ENCODE results near the gene LYAR. TPM values are rescaled to one million over a fixed set of nuclear protein-coding genes. Genes with fewer than 3 reads are reported as not detected.

LYAR gene
- total and polyA plus RNA-seq, 2 of the 13 experiments (the other 11 are each of a cell fraction or from before 2014, with no cell fraction given): 7.8 to 94.2 TPM

DNA sequence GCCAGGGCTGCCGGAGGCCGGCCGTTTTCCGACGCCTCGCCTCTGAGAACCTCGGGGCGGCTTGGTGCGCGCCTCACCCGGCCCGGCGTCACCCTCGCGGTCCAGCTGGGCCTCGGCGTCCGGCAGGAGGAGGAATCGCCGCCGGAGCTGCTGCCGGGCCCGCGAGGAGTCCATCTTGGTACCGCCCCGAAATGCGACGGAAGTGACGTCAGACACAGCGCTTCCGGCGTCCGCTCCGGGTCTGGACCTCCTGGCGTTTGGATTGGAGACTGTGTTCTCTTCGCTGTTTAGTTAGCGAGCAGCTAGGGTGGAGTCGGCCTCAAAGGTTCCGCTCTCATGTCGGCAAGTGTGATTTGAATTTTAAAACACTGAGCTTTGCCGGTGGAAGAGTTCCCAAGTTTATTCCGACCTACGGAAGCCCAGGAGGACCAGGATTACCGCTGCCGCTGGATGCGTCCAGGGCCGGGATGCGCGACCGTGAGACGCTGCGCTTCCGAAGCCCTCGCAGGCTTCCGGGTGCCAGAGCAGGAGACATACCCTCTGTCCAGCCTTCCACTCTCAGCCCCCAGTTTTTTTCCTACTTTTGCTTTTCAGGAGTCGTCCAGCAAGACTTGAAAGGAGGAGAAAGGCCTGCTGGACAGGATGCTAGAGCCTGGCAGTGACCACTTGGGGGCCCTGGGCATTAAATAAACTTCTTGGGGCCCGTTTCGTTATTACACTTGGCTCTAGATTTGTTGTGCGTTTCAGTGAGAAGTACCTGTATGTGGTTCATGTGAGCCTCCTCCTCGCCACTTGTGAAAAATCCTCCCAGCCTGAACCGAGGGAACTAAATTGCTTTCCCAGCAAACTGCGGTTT, 41.7 kb downstream of the LYAR start, which contains the start of gene TMEM128 (continued):
- peak; percentile 96 for TF ChIP-seq CREM (IDR thresholded peaks at IDR 0.05)
- TF ChIP-seq CREM (CRISPR knock-in tag; IDR thresholded peaks at IDR 0.05): peak; percentile 63
- no peak for TF ChIP-seq DNMT1 (CRISPR knock-in tag; IDR thresholded peaks at IDR 0.05)
- TF ChIP-seq RFX5 (IDR thresholded peaks at IDR 0.05; ENCODE audit: low read depth, low read length): peak; percentile 41; the same call in 1 of the 2 replicates
- TF ChIP-seq SCMH1 (CRISPR knock-in tag; IDR thresholded peaks at IDR 0.05; ENCODE audit: borderline replicate concordance): no peak
- no peak for TF ChIP-seq ZNF841 (CRISPR knock-in tag; IDR thresholded peaks at IDR 0.05; ENCODE audit: borderline replicate concordance)
- no peak for TF ChIP-seq DBP (CRISPR knock-in tag; IDR thresholded peaks at IDR 0.05; ENCODE audit: not compliant biosample characterization)
- no peak; the same call in 1 of the 2 replicates for TF ChIP-seq FOXO1 (CRISPR knock-in tag; IDR thresholded peaks at IDR 0.05)
- no peak for TF ChIP-seq ZNF180 (CRISPR knock-in tag; IDR thresholded peaks at IDR 0.05; ENCODE audit: borderline replicate concordance, low read depth)
- TF ChIP-seq ZBTB3 (CRISPR knock-in tag; IDR thresholded peaks at IDR 0.05; ENCODE audit: borderline replicate concordance, low read depth): no peak
- TF ChIP-seq ARHGAP35 (CRISPR knock-in tag; IDR thresholded peaks at IDR 0.05; ENCODE audit: borderline replicate concordance): peak; percentile 88; the same call in 1 of the 2 replicates
- TF ChIP-seq CREBL2 (CRISPR knock-in tag; IDR thresholded peaks at IDR 0.05; ENCODE audit: borderline replicate concordance): no peak; the same call in 1 of the 2 replicates
- TF ChIP-seq KDM6A (CRISPR knock-in tag; IDR thresholded peaks at IDR 0.05; ENCODE audit: low read depth): peak; percentile 35; the same call in 1 of the 2 replicates
- TF ChIP-seq ZNF235 (CRISPR knock-in tag; IDR thresholded peaks at IDR 0.05; ENCODE audit: borderline replicate concordance): peak; percentile 55; the same call in 1 of the 2 replicates
- TF ChIP-seq IKZF1 (IDR thresholded peaks at IDR 0.05): no peak
- TF ChIP-seq GATAD1 (CRISPR knock-in tag; IDR thresholded peaks at IDR 0.05): peak; percentile 98
- no peak for TF ChIP-seq CCDC6 (CRISPR knock-in tag; IDR thresholded peaks at IDR 0.05)
- TF ChIP-seq PITX1 (CRISPR knock-in tag; IDR thresholded peaks at IDR 0.05): no peak; the same call in 1 of the 2 replicates
- TF ChIP-seq ZNF362 (CRISPR knock-in tag; IDR thresholded peaks at IDR 0.05; ENCODE audit: borderline replicate concordance): no peak; the same call in 1 of the 2 replicates
- TF ChIP-seq NFRKB (IDR thresholded peaks at IDR 0.05): no peak
- peak; percentile 93 for TF ChIP-seq ETV5 (CRISPR knock-in tag; IDR thresholded peaks at IDR 0.05; ENCODE audit: borderline replicate concordance)
- TF ChIP-seq RFXAP (CRISPR knock-in tag; IDR thresholded peaks at IDR 0.05; ENCODE audit: borderline replicate concordance): peak; percentile 86
- TF ChIP-seq MAZ (IDR thresholded peaks at IDR 0.05; ENCODE audit: borderline replicate concordance, low read depth, low read length): no peak
- no peak for TF ChIP-seq MAZ (CRISPR knock-in tag; IDR thresholded peaks at IDR 0.05; ENCODE audit: low read depth)
- TF ChIP-seq RNF2 (conservative IDR thresholded peaks at IDR 0.05; ENCODE audit: low read depth): peak; percentile 32
- peak; percentile 64 for TF ChIP-seq NFYC (CRISPR knock-in tag; IDR thresholded peaks at IDR 0.05)
- TF ChIP-seq, protein P1, sequence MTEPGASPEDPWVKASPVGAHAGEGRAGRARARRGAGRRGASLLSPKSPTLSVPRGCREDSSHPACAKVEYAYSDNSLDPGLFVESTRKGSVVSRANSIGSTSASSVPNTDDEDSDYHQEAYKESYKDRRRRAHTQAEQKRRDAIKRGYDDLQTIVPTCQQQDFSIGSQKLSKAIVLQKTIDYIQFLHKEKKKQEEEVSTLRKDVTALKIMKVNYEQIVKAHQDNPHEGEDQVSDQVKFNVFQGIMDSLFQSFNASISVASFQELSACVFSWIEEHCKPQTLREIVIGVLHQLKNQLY (CRISPR knock-in tag; IDR thresholded peaks at IDR 0.05): peak; percentile 43; the same call in 1 of the 2 replicates

Data from HepG2 (cell line).